A673 (cell line): ENCODE results near the gene ARHGEF6. TPM values are rescaled to one million over a fixed set of nuclear protein-coding genes. Genes with fewer than 3 reads are reported as not detected.

Experiments
- BruUV-seq: library from RNA; stranded (reverse); fragments of 400-500 nt; replicated peaks from 2 replicates; lab custom pipeline; 2021; lab: Mats Ljungman, UMichigan
- CTCF ChIA-PET: fragments of 300-600 bp; sonication (Branson Sonifier 250); formaldehyde crosslinking; loops from one replicate; lab custom pipeline; 2022; ENCODE audit warnings: antibody characterized with exemption; lab: Charles Lee
- POLR2A ChIA-PET: fragments of 300-600 bp; sonication (Branson Sonifier 250); formaldehyde crosslinking; loops from one replicate; lab custom pipeline; 2022; ENCODE audit warnings: antibody characterized with exemption; ENCODE audit not compliant: low non-redundant PET; lab: Charles Lee
- DNase-seq: peaks from one replicate; pipeline ENCODE4 v3.0.0-alpha.2; 2015; ENCODE audit warnings: low spot score
- H3K27ac ChIP-seq: fragments of 200-600 bp; sonication (generic); 2 replicates; pipeline ENCODE4 v1.5.1; 2016; ENCODE audit warnings: mixed run types, low read depth, mild to moderate bottlenecking, mixed read lengths, antibody characterized with exemption, low read length; ENCODE audit not compliant: poor library complexity, severe bottlenecking
- H3K27me3 ChIP-seq: fragments of 200-600 bp; sonication (generic); replicated peaks from 2 replicates; pipeline ENCODE4 v1.6.1; 2017; ENCODE audit warnings: mixed run types, low read depth, mild to moderate bottlenecking, mixed read lengths, antibody characterized with exemption, low read length; ENCODE audit not compliant: insufficient read depth, poor library complexity
- H3K36me3 ChIP-seq: fragments of 200-600 bp; sonication (generic); 2 replicates; pipeline ENCODE4 v1.6.1; 2016; ENCODE audit warnings: mixed run types, mild to moderate bottlenecking, mixed read lengths, antibody characterized with exemption, low read length; ENCODE audit not compliant: insufficient read depth, poor library complexity, severe bottlenecking
- H3K4me1 ChIP-seq: fragments of 200-600 bp; sonication (generic); 2 replicates; pipeline ENCODE4 v1.6.1; 2017; ENCODE audit warnings: mixed run types, mild to moderate bottlenecking, mixed read lengths, antibody characterized with exemption, low read length; ENCODE audit not compliant: insufficient read depth, poor library complexity, severe bottlenecking
- H3K4me3 ChIP-seq: fragments of 200-600 bp; sonication (generic); 2 replicates; pipeline ENCODE4 v1.5.1; 2016; ENCODE audit warnings: low read depth, mixed run types, mild to moderate bottlenecking, mixed read lengths, low read length; ENCODE audit not compliant: poor library complexity, severe bottlenecking
- H3K9me3 ChIP-seq: fragments of 200-600 bp; sonication (generic); 2 replicates; pipeline ENCODE4 v1.6.1; 2016; ENCODE audit warnings: mixed run types, low read depth, mild to moderate bottlenecking, mixed read lengths, antibody characterized with exemption, low read length; ENCODE audit not compliant: poor library complexity, severe bottlenecking
- CTCF ChIP-seq: fragments of 300-800, 200-600 bp; sonication (generic); conservative IDR thresholded peaks from 2 replicates; pipeline ENCODE4 v1.5.1; 2017; ENCODE audit warnings: low read depth, mild to moderate bottlenecking, antibody characterized with exemption, low read length, moderate library complexity, mixed read lengths
- EZH2 ChIP-seq: fragments of 200-600 bp; sonication (generic); IDR thresholded peaks from 2 replicates; pipeline ENCODE4 v1.6.1; 2017; ENCODE audit warnings: borderline replicate concordance, low read depth, mild to moderate bottlenecking, mixed read lengths, antibody characterized with exemption, low read length; ENCODE audit not compliant: poor library complexity, severe bottlenecking
- intact Hi-C: fragments of 100-400 bp; cut with micrococcal nuclease; formaldehyde crosslinking; loops from one replicate; pipeline ENCODE4 v1.10.0; 2022; ENCODE audit not compliant: unreplicated experiment
- total RNA-seq: library from RNA; stranded (reverse); gene quantifications from 2 replicates; pipeline ENCODE4 v1.2.3, GENCODE V29; 2021

The ARHGEF6 gene
- total RNA-seq, 1 experiment from 2014 or later, result 11.4 TPM

- intact Hi-C loops, result loop anchor here (10.0 kb wide), 1 partner anchor 137 kb away; no protein-coding TSS in a partner anchor
- TF ChIP-seq CTCF (no peak), EZH2 (no peak)
- CTCF ChIA-PET, result interaction anchor here (0.7 kb wide), 1 partner anchor 513 kb away, joined by 9 read pairs; no protein-coding TSS in a partner anchor
Measured at GRCh38 chrX:136718091-136718490, 62.6 kb downstream of the ARHGEF6 start.

GRCh38 chrX:136714626-136715599 is 65.8 kb downstream of the ARHGEF6 start:
- TF ChIP-seq CTCF (no peak), EZH2 (no peak)
- Histone ChIP-seq H3K27ac (peak overlapping the region; percentile 51), H3K4me3 (no peak overlapping the region), H3K36me3 (no peaks in the 10 kb centered on the region), H3K9me3 (no peaks in the 10 kb centered on the region), H3K4me1 (peaks cover 12% of the 10 kb centered on the region), H3K27me3 (no peaks in the 10 kb centered on the region)
- no peak for DNase-seq
- intact Hi-C loops, result loop anchor here (10.0 kb wide), 1 partner anchor 140 kb away; no protein-coding TSS in a partner anchor
- no TSS peak for BruUV-seq
- CTCF ChIA-PET, result no interaction called here
- POLR2A ChIA-PET, result no interaction called here

More at GRCh38 chrX:136718091-136718490, 62.6 kb downstream of the ARHGEF6 start:
- no TSS peak for BruUV-seq
- H3K9me3 ChIP-seq, result no peaks in the 10 kb centered on the region
- H3K4me1 ChIP-seq, result peaks cover 5% of the 10 kb centered on the region
- no peaks in the 10 kb centered on the region for H3K27me3 ChIP-seq
- H3K4me3 ChIP-seq, result no peak overlapping the region
- no peak overlapping the region for H3K27ac ChIP-seq
- DNase-seq, result no peak
- H3K36me3 ChIP-seq, result no peaks in the 10 kb centered on the region
- POLR2A ChIA-PET, result no interaction called here

GRCh38 chrX:136712650-136713310 is 68.0 kb downstream of the ARHGEF6 start:
- H3K36me3 ChIP-seq, result no peaks in the 10 kb centered on the region
- H3K27ac ChIP-seq, result no peak overlapping the region
- no peak for DNase-seq
- intact Hi-C loops, result loop anchor here (10.0 kb wide), 1 partner anchor 142 kb away; no protein-coding TSS in a partner anchor
- H3K27me3 ChIP-seq, result no peaks in the 10 kb centered on the region
- CTCF ChIA-PET, result no interaction called here
- H3K9me3 ChIP-seq, result no peaks in the 10 kb centered on the region
- TF ChIP-seq EZH2 (no peak), CTCF (no peak)
- H3K4me1 ChIP-seq, result peaks cover 12% of the 10 kb centered on the region
- BruUV-seq, result no TSS peak
- H3K4me3 ChIP-seq, result no peak overlapping the region
- POLR2A ChIA-PET, result no interaction called here
